Cardiac fibroblast (primary cell): ENCODE measurements around the gene HELZ2.
"Not testable (repeated sequence)": the region's sequence is repeated elsewhere in the genome, so short reads cannot be mapped to it uniquely, and the experiment has no call there.

Source experiments
- DNase-seq, 2 donors: peaks; one replicate each; pipeline versions ENCODE4 v3.0.0 to v3.0.0-alpha.2; 2010; ENCODE audit warnings: low read depth in 2 of 2
- H3K4me3 ChIP-seq, 2 donors: replicated peaks in 1 of 2; 1 replicate in 1 of 2; 2 replicates in 1 of 2; pipeline ENCODE4 v1.5.1; 2011; ENCODE audit warnings: low read depth in 2 of 2, low read length in 2 of 2, mild to moderate bottlenecking in 2 of 2, moderate library complexity in 1 of 2
- TF ChIP-seq, protein P1 (sequence below): IDR thresholded peaks from one replicate; pipeline ENCODE4 v1.5.1; 2011; ENCODE audit warnings: low read depth, mild to moderate bottlenecking, low read length, inconsistent platforms

HELZ2 gene

DNA sequence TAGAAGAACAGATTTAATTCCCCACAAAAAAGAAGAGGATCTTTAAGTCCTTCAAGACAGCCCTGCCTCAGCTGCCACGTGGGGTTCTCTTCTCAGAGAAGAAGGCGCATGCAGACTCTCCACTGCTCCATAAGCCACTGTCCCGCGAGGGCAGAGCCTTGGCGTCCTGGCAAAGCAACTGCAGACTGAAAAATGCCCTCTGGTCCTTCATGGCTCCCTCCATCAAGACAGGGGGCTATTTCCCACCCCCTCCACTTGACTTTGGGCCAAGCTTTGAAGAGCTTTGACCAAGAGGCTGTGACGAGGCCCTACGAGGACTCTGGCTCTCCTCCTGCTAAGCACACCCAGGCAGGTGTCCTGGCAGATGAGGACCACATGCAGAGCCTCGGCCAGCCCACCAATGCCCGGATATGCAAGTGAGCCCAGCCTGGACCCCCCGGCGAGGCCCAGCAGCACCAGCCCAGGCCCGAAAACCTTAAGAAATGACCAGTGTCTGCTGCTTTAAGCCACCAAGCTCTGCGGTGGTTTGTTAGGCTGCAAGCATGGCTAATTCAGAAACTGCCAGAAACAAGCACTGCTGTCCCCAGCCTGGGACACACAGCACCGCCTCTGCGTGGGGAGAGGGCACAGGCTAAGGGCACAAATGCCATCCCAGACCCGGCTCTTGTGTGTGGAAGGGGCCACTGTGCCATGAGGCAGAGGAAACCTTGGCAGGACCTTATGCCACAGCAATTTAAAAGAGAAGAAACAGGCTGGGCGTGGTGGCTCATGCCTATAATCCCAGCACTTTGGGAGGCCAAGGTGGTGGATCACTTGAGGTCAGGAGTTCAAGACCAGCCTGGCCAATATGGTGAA is 36.8 kb upstream of the HELZ2 start:
- no peak overlapping the region for H3K4me3 ChIP-seq
- TF ChIP-seq, protein P1, sequence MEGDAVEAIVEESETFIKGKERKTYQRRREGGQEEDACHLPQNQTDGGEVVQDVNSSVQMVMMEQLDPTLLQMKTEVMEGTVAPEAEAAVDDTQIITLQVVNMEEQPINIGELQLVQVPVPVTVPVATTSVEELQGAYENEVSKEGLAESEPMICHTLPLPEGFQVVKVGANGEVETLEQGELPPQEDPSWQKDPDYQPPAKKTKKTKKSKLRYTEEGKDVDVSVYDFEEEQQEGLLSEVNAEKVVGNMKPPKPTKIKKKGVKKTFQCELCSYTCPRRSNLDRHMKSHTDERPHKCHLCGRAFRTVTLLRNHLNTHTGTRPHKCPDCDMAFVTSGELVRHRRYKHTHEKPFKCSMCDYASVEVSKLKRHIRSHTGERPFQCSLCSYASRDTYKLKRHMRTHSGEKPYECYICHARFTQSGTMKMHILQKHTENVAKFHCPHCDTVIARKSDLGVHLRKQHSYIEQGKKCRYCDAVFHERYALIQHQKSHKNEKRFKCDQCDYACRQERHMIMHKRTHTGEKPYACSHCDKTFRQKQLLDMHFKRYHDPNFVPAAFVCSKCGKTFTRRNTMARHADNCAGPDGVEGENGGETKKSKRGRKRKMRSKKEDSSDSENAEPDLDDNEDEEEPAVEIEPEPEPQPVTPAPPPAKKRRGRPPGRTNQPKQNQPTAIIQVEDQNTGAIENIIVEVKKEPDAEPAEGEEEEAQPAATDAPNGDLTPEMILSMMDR: no peak
- DNase-seq: no peak

- DNase-seq: no peak
- TF ChIP-seq, protein P1: no peak
- no peak overlapping the region for H3K4me3 ChIP-seq
These were observed 32.6 kb upstream of the HELZ2 start for GRCh38 chr20:63606686-63607085.

DNA sequence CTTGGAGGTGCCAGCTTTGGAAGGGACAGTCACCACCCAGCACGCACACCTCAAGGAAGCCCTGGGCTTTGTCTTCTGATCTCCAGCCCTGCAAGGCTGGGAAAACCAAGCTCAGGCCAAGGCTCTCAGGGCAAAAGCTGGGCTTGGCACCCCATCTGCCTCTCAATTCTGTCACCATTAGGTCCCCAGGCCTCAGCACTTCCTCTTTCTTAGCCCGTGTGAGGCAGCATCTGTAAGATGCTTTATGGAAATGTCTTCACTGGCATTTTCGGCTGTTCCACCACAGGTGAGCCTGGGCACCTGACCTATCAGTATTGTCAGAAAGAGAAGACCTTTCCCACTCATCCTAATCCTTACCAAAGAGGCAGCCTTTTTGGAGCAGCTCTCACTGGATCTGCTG is 28.3 kb upstream of the HELZ2 start:
- DNase-seq: no peak
- TF ChIP-seq, protein P1: no peak
- no peak overlapping the region for H3K4me3 ChIP-seq

GRCh38 chr20:63601679-63602078 is 27.6 kb upstream of the HELZ2 start:
- not testable (repeated sequence) for DNase-seq, H3K4me3 ChIP-seq

DNA sequence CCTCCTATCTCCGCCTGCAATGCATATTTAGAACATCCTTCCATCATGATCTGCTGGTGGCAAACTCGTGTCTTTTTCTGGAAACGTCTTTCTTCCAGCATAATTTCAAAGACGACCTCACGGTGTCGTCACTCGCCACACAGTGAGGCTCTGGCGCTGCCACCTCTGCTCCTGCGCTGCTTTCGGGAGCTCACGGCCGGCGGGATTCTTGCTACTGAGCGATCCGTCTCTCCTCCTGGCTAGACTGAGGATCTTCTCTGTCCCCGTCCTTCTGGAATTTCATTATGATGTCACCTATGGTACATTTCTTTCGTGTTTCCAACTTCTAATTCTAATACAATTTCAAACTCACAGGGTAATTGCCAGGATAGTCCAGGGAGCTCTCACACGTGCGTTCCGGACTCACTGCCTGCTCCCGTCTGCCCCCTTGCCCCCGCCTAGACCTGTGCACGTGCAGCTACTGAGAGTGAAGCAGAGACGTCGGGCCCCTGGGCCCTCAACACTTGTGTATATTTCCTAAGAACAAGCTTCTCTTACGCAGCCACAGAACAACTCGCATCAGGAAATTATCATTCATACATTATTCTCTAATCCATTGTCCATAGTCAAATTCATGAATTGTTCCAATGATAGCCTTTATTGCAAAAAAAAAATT is 25.5 kb upstream of the HELZ2 start:
- H3K4me3 ChIP-seq: no peak overlapping the region
- no peak for DNase-seq
- TF ChIP-seq, protein P1: no peak

GRCh38 chr20:63598479-63599395 is 24.7 kb upstream of the HELZ2 start:
- TF ChIP-seq, protein P1: no peak
- no peak for DNase-seq
- H3K4me3 ChIP-seq: no peak overlapping the region
